Measurements from ENCODE around the gene DMP1.

DMP1 gene

DNA sequence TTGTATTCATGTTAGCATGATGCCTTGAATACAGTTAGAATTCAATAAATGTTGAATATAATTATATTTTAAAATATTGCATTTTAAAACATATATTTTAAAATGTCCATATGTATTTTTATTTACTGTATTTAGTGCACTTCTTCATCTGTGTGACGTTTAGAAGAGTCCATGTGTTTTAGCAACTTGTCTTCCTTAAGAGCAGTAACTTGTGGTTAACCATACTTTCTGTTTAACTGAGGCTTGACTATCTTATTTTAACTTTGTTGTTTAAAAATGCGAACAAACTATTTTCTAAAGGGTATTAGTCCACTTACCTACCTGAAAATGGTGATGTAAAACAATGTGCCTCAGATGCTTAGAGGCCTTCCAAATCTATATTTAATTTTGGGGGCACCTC, 858 bp downstream of the DMP1 start:
- DNase-seq (ENCODE audit: low read depth): no peak
- no peak overlapping the region for H3K4me3 ChIP-seq (ENCODE audit: control insufficient read depth, low read depth, low read length)
- TF ChIP-seq, protein P1, sequence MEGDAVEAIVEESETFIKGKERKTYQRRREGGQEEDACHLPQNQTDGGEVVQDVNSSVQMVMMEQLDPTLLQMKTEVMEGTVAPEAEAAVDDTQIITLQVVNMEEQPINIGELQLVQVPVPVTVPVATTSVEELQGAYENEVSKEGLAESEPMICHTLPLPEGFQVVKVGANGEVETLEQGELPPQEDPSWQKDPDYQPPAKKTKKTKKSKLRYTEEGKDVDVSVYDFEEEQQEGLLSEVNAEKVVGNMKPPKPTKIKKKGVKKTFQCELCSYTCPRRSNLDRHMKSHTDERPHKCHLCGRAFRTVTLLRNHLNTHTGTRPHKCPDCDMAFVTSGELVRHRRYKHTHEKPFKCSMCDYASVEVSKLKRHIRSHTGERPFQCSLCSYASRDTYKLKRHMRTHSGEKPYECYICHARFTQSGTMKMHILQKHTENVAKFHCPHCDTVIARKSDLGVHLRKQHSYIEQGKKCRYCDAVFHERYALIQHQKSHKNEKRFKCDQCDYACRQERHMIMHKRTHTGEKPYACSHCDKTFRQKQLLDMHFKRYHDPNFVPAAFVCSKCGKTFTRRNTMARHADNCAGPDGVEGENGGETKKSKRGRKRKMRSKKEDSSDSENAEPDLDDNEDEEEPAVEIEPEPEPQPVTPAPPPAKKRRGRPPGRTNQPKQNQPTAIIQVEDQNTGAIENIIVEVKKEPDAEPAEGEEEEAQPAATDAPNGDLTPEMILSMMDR (IDR thresholded peaks at IDR 0.05; ENCODE audit: control insufficient read depth, insufficient read depth, low read depth, low read length, missing control alignments): no peak

DNA sequence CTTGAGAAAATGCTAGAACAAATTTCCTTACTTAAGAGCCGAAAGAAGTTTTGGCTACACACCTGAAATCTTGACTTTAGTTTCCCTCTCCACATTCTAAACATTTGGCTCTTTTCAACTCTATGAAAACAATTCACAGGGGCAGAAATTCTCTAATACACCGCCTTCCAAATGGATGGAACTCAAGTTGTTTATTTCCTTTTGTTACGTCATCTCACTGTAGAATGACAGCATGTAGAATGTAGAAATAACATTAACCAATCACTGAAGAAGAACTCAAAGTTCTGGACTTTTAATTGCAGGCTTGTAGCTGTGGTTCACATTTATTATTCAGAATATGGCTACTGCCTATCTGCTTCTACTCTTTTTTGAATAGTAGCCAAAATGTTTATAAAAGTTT, 1.9 kb downstream of the DMP1 start:
- no peak overlapping the region for H3K4me3 ChIP-seq (ENCODE audit: control insufficient read depth, low read depth, low read length)
- DNase-seq (ENCODE audit: low read depth): no peak
- TF ChIP-seq, protein P1 (IDR thresholded peaks at IDR 0.05; ENCODE audit: control insufficient read depth, insufficient read depth, low read depth, low read length, missing control alignments): no peak

DNA sequence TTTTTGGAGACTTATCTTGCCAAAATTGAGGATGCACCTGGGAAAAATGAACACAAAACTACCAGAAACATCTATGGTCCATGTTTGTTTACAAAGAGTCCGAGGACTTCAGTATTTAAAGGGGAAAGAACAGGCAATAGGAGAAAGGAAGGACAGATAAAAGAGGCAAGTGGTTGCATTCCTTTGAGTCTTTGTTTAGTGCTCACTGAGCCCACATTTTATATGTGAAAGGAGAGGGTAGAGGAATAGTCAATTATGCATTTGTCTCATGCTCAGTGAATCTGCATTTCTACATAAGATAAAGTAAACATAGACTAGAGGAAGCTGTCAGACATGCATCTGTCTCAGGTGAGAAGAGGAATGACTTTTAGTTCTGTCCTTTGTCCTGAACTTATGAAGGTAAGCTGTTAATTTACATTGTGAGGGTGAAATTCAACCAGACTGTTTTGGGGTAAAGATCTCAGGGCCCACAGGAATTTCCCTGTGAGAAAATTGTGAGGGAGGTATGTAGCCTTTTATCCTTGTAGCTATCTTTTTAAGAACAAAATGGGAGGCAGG, 4.5 kb downstream of the DMP1 start:
- DNase-seq (ENCODE audit: low read depth): no peak
- no peak overlapping the region for H3K4me3 ChIP-seq (ENCODE audit: control insufficient read depth, low read depth, low read length)
- TF ChIP-seq, protein P1 (IDR thresholded peaks at IDR 0.05; ENCODE audit: control insufficient read depth, insufficient read depth, low read depth, low read length, missing control alignments): no peak

DNA sequence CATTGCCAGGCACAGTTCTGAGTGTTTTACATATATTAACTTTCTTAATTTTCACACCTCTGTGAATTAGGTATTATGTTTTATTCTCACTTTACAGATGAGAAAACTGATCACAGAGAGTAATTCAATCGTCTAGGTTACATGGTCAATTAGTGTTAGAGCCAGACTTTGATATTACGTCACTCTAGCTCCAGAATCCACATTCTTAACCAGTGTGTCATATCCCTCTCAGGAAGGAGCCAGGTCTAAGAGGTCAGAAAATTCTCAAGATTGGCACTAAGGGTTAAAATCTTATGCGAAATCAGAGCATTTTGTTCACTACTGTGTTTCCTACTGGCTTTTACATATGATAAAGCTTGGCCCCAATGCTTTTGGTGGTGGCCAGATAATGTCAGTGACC, 7.4 kb downstream of the DMP1 start:
- TF ChIP-seq, protein P1 (IDR thresholded peaks at IDR 0.05; ENCODE audit: control insufficient read depth, insufficient read depth, low read depth, low read length, missing control alignments): no peak
- no peak for DNase-seq (ENCODE audit: low read depth)
- H3K4me3 ChIP-seq (ENCODE audit: control insufficient read depth, low read depth, low read length): no peak overlapping the region

DNA sequence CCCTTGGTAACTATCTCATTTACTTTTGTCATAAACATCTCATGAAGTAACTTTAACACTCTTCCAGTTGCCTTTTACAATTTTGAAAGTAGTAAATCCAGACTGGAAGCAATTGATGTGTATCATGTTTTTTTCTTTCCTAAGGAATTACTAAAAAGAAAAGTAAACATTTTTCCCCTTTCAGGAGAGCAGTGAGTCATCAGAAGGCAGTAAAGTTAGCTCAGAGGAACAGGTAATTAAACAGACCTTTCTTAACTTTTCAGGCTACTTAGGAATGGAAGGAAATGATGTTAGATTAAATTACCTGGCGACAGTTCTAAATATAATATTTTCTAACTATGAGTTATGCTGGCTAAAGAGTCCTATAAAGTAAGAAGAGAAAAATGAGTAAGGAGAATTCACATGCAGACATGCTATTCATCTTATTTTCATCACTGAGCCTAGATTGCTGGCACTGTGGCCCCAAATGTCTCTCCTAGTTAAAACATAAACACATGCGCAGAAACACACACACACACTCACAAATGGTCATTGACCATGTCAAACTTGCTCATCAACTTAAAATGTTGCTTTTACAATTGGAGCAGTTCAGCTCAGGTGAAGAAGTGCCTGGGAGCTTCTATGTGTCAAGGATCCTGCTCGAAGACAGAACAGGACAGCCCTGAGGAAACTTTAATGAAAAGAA, 9.3 kb downstream of the DMP1 start:
- TF ChIP-seq, protein P1 (IDR thresholded peaks at IDR 0.05; ENCODE audit: control insufficient read depth, insufficient read depth, low read depth, low read length, missing control alignments): no peak
- no peak for DNase-seq (ENCODE audit: low read depth)
- H3K4me3 ChIP-seq (ENCODE audit: control insufficient read depth, low read depth, low read length): no peak overlapping the region

DNA sequence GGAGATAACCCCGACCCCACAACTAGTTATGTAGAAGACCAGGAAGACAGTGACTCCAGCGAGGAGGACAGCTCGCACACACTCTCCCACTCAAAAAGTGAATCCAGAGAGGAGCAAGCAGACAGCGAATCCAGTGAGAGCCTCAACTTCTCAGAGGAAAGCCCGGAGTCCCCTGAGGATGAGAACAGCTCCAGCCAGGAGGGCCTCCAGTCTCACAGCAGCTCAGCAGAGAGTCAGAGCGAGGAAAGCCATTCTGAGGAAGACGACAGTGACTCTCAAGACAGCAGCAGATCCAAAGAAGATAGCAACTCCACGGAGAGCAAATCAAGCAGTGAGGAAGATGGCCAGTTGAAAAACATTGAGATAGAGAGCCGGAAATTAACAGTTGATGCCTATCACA, 12.8 kb downstream of the DMP1 start:
- H3K4me3 ChIP-seq (ENCODE audit: control insufficient read depth, low read depth, low read length): no peak overlapping the region
- no peak for DNase-seq (ENCODE audit: low read depth)
- TF ChIP-seq, protein P1 (IDR thresholded peaks at IDR 0.05; ENCODE audit: control insufficient read depth, insufficient read depth, low read depth, low read length, missing control alignments): no peak
